ENCODE measurements around the gene CZIB. TPM values are rescaled to one million over a fixed set of nuclear protein-coding genes. Genes with fewer than 3 reads are reported as not detected.
"Not testable (repeated sequence)": the region's sequence is repeated elsewhere in the genome, so short reads cannot be mapped to it uniquely, and the experiment has no call there.

The CZIB gene
- total RNA-seq, 1 donor from 2014 or later: 38.5 TPM

DNA sequence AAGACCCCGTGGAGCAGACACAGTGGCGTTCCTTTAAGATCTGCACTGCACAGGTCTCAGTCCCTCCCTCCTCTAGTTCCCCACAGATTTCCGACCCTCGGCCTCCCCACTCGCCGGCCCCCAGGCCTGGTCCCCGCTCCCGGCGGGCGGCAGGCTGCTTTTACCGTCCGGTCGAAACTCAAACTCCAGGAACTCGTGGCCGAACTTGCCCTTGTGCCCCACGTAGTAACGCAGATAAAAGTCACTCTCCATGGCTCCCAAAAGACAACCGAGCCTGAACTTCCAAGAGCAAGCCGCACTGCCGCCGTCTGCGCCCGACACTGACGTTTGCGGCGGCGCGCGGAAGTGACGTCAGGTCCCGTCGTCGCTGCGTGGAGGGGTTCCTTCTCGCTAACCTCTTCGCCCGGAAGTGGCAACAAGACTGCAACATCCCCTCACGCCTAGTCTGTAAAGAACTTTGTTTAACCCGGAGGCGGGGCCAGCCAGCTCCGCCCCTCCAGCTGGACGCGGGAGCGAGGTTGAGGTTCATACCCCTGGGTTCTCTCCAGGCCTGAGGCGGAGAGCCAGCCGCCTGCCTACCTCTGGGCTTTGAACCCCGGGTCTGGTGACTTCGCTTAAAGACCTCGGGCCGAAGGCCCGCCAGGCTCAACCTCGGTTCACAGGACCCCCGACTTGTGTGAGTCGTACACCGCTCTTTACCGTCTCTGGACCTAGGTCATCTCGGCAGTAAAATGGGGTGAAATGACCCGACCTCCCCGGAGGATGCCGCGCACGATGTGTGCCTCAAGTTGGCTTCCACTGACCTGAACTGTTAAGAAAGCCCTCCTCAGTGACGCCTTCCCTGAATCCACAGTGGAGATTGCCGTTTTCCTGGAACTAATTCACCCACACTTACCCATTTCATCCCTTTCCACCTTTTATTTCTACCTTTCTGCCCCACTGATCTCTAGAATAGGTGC, 18.0 kb upstream of the CZIB start, which contains the start of gene MAGOH:
Gene MAGOH, minus strand, starts transcription at position 322 of the 959 bp plus-strand sequence. Its CDS starts 70 bp downstream, at position 252.
- DNase-seq: peak; percentile 90

DNA sequence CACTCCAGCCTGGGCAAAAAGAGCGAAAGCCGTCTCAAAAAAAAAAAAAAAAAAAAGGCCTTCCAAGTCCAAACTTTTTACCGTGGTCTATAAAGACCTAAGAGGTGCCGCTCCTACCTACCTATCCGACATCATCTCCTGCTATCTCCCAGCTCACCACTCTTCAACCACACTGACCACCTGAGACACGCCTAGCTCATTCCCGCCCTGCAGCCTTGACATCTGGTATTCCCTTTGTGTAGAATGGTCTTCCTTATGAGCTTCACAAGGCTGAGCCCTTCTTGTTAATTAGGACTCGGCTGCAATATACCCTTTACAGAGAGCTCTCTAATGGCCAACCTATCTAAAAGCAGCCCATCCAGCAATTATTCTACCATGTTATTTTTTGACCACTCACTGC, 17.2 kb upstream of the CZIB start:
- no peak for DNase-seq

DNA sequence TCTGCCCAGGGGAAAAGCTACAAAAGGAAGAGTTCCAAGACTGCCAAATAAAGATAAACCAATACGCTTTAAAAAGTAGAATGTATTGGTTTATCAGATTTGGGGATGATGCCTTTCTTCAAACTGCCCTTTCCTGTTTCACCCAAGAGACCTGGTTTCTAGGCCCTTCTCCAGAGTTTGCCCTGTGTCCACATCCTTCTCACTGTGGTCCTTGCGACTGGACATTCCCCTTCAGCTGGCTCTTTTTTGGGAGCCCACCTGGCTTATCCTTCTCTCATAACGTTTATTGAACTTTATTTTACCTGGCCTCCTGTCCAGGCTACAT, 490 bp upstream of the CZIB start:
- no peak for DNase-seq

DNA sequence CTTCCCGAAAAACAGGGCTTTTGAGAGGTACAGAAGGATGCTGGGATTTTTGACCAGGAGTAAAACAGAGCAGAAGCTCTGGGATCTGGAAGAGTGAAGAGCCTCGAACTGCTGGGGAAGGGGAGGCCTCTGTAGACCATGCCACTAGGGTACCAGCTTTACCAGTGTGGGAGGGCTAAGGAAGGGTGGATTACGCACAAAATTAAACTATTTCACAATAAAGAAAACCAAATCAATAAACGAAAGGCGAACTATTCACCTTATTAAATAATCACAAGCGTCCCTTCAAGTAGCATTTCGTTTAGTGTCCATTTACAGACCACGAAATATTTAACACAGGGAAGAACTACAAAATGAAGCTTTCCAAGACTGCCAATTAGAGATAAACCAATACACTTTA, 723 bp downstream of the CZIB start:
- DNase-seq: no peak

DNA sequence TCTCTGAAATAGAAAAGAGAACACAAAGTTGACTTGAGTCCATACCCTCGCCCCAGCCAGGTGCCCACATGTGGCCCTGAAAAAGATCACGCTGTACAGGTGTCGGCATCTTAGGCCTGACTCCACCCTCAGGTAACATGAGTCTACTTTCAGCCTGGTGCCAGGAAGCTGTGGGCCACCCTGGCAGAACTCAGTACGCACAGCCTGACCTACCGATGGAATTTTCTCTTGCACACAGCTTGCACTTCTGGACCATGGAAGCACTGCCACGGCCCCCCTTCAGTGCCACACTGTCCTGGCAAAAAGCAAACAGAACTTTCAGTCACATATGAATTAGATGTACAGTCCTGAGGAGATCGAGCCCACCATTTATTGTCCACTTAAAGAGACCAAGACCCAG, 2.2 kb downstream of the CZIB start:
- no peak for DNase-seq

DNA sequence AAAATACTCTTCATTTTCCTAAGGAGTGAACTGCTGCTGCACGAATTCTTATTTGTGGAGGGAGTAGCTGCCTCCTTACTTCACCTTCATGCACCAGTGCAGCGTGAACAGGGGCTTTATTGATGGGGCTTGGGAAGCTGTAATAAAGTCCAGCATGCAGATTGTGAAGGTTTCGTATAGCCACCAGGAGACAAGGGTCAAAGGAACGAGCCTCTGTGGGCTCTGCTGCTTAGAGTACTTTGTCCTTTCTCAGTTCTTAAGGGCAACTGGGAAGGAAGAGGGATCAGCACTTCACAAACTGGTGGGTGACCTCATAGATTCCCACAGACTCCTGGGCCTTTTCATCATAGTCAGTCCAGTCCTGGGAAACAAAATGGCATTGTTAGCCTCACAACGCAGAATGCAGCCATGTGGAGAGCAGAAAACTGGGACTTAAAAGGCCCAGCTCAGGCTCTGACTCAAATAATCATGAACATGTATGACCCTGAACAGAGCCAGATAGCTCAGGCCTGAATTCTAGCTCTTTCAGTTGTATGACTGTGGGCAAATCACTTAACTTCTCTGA, 6.0 kb downstream of the CZIB start:
- DNase-seq: no peak

DNA sequence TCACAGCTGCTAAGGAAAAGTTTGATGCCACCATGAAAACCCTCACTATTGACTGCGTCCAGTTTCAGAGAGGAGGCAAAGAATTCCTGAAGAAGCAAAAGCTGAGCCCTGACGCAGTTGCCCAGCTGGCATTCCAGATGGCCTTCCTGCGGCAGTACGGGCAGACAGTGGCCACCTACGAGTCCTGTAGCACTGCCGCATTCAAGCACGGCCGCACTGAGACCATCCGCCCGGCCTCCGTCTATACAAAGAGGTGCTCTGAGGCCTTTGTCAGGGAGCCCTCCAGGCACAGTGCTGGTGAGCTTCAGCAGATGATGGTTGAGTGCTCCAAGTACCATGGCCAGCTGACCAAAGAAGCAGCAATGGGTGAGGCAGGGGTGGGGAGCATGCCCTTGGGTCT, 9.5 kb downstream of the CZIB start:
- DNase-seq: no peak

DNA sequence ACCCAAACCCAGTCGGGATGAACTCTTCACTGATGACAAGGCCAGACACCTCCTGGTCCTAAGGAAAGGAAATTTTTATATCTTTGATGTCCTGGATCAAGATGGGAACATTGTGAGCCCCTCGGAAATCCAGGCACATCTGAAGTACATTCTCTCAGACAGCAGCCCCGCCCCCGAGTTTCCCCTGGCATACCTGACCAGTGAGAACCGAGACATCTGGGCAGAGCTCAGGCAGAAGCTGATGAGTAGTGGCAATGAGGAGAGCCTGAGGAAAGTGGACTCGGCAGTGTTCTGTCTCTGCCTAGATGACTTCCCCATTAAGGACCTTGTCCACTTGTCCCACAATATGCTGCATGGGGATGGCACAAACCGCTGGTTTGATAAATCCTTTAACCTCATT, 10.1 kb downstream of the CZIB start:
- no peak for DNase-seq

DNA sequence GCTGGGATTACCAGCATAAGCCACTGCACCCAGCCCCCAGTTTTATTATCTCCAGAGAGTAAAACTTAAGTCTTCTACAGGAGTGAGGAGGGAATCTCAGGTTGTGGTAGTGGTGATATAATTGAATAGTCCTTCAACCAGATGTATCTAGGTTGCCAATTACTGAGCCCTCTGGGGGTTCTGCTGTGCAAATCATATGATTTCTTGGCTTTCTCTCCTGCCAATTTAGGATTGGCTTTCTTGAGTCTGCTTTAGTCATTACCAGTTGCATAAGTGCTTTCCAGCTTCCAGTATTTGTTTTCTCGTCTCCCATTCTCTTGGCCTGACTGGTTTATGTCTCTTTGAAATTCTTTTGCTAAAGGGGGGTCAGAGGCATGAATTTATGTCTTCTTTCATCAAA, 12.7 kb downstream of the CZIB start:
- no peak for DNase-seq

DNA sequence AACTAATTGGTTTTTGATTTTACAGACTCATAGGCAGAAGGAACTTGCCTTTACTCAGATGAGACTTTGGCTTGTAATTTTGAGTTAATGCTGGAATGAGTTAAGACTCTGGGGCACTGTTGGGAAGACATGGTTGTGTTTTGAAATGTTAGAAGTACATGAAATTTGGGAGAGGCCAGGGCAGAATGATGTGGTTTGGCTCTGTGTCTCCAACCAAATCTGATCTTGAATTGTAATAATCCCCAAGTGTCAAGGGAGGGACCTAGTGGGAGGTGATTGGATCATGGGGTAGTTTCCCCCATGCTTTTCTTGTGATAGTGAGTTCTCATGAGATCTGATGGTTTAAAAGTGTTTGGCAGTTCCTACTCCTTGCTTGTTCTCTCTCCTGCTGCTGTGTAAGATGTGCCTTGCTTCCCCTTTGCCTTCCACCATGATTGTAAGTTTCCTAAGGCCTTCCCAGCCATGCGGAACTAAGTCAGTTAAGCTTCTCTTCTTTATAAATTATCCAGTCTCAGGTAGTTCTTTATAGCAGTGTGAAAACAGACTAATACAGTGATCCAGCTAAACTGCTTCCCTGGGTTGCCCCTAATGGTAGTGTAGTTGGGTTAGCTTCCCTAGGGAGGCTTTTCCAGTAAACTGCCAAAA, 13.6 kb downstream of the CZIB start:
- no peak for DNase-seq

DNA sequence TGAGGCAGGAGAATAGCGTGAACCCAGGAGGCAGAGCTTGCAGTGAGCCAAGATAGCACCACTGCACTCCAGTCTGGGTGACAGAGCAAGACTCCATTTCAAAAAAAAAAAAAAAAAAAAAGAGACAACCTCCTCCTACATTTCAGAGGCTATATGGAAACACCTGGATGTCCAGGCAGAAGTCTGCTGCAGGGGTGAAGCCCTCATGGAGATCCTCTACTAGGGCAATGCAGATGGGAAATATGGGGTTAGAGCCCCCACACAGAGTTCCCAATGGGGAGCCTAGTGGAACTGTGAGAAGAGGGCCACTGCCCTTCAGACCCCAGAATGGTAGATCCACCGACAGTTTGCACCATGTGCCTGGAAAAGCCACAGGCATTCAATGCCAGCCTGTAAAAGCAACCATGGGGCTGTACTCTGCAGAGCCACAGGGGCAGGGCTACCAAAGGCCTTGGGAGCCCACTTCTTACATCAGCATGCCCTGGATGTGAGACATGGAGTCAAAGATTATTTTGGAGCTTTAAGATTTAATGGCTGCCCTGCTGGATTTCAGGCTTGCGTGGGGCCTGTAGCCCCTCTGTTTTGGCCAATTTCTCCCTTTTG, 14.2 kb downstream of the CZIB start:
- not testable (repeated sequence) for DNase-seq

DNA sequence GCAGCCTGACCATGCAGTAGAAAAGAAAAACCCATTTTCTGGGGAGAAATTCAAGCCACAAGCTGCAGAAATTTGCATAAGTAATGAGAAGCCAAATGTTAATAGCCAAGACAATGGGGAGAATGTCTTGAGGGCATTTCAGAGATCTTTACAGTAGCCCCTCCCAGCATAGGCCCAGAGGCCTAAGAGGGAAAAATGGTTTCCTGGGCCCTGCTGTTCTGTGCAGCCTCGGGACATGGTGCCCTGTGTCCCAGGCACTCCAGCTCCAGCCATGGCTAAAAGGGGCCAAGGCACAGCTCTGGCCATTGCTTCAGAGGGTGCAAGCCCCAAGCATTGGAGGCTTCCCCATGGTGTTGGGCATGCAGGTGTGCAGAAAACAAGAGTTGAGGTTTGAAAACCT, 14.9 kb downstream of the CZIB start:
- not testable (repeated sequence) for DNase-seq

DNA sequence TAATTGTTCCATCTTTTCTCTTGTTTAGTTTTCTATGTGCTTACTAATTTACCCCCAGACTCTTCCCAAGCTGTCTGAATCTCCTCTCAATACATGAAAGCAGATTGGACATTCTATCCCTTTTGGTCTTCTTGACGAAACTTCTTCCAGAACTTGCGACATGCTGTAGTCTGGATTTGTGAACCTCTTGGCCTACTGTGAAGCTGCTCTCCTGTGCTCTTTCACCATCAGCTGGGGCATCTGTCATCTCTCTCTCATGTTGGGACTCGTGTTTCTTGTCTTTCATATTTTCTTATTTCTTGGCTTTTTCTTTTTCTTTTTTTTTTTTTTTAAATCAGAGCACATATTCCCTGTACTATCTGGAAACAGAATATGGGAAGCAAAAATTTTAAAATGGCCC, 17.0 kb downstream of the CZIB start:
- no peak for DNase-seq

DNA sequence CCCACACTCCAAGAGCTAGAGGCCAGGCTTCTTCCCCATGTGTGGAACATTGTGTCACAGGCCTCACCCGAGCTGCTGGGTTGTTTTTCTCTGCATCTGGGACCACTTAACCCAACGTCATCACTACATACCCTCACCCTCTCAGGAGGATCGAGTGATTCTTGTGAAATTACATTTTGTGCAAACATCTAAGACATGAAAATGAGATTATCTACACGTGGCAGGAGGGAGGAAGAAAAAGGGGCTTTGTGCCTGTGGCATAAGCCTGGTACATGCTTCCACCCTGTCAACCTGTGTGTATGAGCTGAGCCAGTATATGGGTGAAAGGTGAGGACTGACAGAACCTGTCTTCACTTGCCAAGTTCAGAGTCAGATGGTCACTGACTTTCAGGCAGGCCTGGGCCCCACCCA, 22.2 kb downstream of the CZIB start:
- DNase-seq: peak; percentile 65

DNA sequence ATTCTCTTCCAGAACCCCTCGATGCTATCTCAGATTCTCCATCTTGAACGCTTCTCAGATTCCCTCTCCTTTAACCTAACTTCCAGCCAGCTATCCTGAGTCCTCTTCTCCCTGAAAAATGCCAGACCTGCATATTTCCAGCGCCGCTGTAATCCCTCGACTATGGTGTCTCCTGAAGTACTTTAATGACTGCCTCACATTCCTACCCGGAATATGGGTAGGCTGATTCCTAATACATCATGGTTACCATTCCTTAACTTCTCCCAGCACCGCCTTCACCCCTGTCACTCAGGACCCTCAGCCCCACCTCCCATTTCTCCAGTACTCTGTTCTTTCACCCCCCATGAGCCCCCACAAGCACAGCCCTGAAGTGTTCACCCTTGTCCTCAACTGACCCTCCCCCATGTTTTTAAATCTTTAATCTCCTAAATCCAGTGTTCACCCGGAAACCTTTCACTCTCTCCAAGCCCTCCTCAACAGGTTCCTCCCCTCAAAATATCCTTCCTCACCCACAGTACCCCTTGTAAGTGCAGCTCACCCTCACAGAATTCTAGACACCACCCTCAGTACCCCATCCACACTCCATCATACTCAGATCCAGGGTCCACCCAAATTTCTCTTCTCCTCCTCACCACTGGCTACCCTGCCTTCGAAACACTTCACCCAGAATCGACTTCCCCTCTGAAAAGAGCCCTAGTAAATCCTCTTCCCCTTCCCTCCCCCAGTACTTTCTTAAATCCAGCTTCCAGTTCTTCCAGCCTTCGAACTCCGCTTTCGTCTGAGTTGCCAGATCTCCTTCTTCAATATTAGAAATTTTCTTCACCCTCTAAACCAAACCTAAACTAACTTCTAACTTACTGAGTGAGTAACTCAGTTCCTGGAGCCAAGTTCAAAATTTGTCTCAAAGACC, 22.9 kb downstream of the CZIB start:
- DNase-seq: peak; percentile 30

DNA sequence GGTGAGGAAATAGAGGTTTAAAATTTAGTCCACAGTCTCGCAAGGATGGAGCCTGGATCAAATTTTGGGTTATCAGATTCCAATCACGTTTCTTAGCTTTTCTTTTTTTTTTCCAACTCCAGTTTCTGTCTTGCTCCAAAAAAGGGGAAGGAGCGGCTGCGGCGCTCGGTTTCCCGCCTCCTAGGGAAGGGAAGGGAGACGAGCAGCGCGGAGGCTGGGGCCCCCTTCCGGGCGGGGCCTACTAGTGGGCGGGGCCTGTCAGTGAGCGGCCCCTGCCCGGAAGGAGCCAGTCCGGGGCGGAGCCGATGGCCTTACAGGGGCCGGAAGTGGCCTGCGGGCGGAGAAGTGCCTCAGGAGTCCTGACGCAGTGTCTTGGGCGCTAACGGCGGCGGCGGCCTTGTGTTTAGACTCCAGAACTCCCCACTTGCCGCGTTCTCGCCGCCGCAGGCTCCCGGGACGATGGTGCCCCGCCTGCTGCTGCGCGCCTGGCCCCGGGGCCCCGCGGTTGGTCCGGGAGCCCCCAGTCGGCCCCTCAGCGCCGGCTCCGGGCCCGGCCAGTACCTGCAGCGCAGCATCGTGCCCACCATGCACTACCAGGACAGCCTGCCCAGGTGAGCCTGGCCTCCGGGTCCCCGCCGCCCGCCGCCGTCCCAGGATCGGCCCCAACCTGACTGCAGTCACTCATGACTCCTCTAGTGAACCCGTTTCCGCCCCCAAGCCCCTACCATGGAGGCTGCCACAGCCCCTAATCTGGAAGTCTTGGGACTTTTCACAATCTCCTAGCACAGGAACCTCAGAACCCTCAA, 23.7 kb downstream of the CZIB start, which contains the start of gene CPT2:
Gene CPT2, plus strand, starts transcription at position 340 of the 806 bp plus-strand sequence. Its CDS starts 120 bp downstream, at position 460.
- peak; percentile 90 for DNase-seq

DNA sequence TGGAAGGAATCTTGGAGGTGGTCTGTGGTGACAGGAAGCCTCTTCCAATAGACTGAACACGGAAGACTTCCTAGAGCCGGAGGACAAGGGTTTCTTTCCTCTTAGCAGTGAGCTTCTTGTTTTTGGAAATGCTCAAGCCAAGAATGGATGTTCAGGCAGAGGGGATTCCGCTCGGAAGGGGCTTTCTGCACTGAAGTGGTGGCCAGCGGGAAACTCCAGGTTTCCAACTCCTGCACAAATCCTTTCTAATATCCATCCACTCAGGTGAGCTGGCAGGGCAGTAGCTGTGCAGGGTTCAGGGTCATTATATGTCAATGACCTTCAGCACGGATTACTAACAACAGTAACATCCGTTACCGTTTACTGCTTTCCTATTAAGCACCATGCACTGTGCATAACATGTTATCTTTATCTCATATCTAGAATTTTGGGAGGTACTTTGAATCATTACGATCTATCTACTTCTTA, 24.4 kb downstream of the CZIB start:
- DNase-seq: peak; percentile 30

DNA sequence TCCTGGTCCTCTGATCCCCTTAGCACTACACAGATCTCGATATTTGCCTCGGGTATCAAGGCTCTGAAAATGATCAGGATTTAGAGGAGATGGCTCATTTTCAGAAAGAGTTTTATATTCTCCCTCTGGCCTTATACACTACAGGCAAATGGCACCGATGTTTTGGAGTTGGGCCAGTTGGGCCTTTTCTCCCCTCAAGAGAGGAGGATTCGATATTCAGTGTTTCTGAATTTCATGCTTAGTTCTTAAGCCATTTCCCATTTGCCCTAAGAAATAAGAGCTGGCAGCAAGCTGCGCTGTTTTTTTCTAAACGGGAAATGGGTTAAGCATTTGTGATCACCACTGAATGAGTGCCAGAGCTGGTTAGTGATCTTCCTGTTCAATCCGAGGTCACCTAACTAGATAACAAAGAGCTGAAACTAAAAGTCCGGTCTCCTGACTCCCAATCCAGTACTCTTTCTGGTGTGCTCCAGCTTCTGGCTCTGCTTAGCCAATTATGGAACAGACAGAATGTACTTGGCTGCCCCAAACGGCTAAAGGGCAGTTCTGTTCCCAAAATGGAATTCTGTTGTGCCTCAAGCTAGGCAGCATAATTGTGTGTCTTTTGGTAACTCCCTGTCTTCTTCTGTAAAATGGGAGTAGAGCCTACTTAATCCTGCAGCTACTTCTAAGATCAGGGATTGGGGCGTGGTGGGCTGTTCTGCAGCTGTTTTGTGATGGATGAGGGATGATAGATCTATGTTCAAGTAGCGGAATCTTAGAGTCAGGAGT, 25.0 kb downstream of the CZIB start:
- no peak for DNase-seq

DNA sequence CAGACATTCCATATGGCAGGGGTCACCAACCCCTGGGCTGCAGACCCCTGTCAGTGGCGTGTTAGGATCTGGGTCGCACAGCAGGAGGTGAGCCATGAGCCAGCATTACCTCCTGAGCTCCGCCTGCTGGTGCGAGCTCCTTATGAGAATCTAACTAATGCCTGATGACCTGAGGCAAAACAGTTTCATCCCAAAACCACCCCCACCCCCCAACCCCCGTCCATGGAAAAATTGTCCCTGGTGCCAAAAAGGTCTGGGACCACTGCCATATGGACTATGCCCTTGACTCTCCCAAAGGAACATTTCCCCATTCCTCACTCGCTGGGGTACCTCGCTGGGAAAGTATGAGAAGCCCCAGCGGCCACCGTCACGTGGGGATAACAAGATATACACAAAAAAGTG, 30.2 kb downstream of the CZIB start:
- no peak for DNase-seq

DNA sequence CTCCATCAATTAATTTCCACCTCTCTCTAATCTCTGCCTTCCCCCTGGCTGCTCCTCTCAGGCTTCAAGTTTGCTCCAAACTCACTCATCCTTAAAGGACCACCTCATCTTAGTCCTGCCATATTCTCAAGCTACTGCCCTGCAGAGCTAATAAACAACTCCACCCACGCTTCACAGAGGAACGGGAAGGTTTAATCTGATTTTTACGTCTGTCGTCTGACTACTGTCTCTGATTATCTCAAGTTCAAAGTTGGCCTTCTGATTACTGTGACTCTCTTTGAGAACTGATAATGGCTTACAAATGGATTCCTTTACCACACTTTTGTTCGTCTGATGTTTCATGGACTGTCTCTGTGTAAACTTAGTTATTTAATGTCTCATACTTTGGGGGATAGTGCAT, 31.4 kb downstream of the CZIB start:
- DNase-seq: no peak
